HG03139 (cell line): Measurements from ENCODE around the gene TMEM63C.
"Not testable (repeated sequence)": the region's sequence is repeated elsewhere in the genome, so short reads cannot be mapped to it uniquely, and the experiment has no call there.

Experiments
- ATAC-seq: cut with Tn5 transposase; IDR thresholded peaks from one replicate; pipeline ENCODE4 v1.9.1; 2021; ENCODE audit not compliant: unreplicated experiment

Gene TMEM63C

GRCh38 chr14:77275041-77275580 is 93.5 kb downstream of the TMEM63C start:
- no peak for ATAC-seq

- ATAC-seq: no peak
Observed at GRCh38 chr14:77275601-77276017, 94.0 kb downstream of the TMEM63C start.

GRCh38 chr14:77276295-77276935 is 94.8 kb downstream of the TMEM63C start:
- ATAC-seq: no peak

GRCh38 chr14:77276959-77277358 is 95.4 kb downstream of the TMEM63C start:
- no peak for ATAC-seq

- ATAC-seq: no peak
Observed at GRCh38 chr14:77278461-77279230, 97.0 kb downstream of the TMEM63C start.

GRCh38 chr14:77279719-77280118 is 98.1 kb downstream of the TMEM63C start:
- ATAC-seq: no peak

GRCh38 chr14:77280921-77281320 is 99.3 kb downstream of the TMEM63C start:
- ATAC-seq: not testable (repeated sequence)

GRCh38 chr14:77281852-77282410 is 100.3 kb downstream of the TMEM63C start:
- ATAC-seq: no peak

GRCh38 chr14:77284066-77284465 is 102.5 kb downstream of the TMEM63C start:
- ATAC-seq: no peak

- ATAC-seq: no peak
Observed at GRCh38 chr14:77284466-77284865, 102.9 kb downstream of the TMEM63C start.

GRCh38 chr14:77286576-77286975 is 105.0 kb downstream of the TMEM63C start:
- ATAC-seq: no peak

GRCh38 chr14:77290705-77291104 is 109.1 kb downstream of the TMEM63C start:
- no peak for ATAC-seq

- ATAC-seq: no peak
Observed at GRCh38 chr14:77296155-77296554, 114.6 kb downstream of the TMEM63C start.

- no peak for ATAC-seq
Observed at GRCh38 chr14:77296906-77297305, 115.3 kb downstream of the TMEM63C start.

GRCh38 chr14:77299771-77300170 is 118.2 kb downstream of the TMEM63C start:
- no peak for ATAC-seq

- no peak for ATAC-seq
Observed at GRCh38 chr14:77301103-77301502, 119.5 kb downstream of the TMEM63C start.

GRCh38 chr14:77302926-77303325 is 121.3 kb downstream of the TMEM63C start:
- no peak for ATAC-seq

- ATAC-seq: no peak
Observed at GRCh38 chr14:77303417-77304156, 122.0 kb downstream of the TMEM63C start.

- no peak for ATAC-seq
Observed at GRCh38 chr14:77305696-77306095, 124.1 kb downstream of the TMEM63C start.

- ATAC-seq: no peak
Observed at GRCh38 chr14:77306416-77306815, 124.8 kb downstream of the TMEM63C start.

- no peak for ATAC-seq
Observed at GRCh38 chr14:77306851-77307496, 125.4 kb downstream of the TMEM63C start.
